H9 (cell line): ENCODE results near the gene POLR2L. TPM values are rescaled to one million over a fixed set of nuclear protein-coding genes. Genes with fewer than 3 reads are reported as not detected.

Experiments used
- DNase-seq: peaks from one replicate; pipeline ENCODE4 v3.0.0-alpha.2; 2017
- H2AFZ ChIP-seq: one replicate; pipeline ENCODE4 v1.6.1; 2013; ENCODE audit warnings: mild to moderate bottlenecking, low read length, control low read depth, moderate library complexity
- H2AK5ac ChIP-seq: 2 replicates; pipeline ENCODE4 v1.6.1; 2013; ENCODE audit warnings: low read length, control low read depth, mixed read lengths; ENCODE audit not compliant: insufficient read length
- H2BK120ac ChIP-seq: one replicate; pipeline ENCODE4 v1.6.1; 2013; ENCODE audit warnings: low read depth, mild to moderate bottlenecking, low read length, control low read depth, inconsistent platforms; ENCODE audit not compliant: poor library complexity, severe bottlenecking
- H2BK12ac ChIP-seq: 2 replicates; pipeline ENCODE4 v1.6.1; 2013; ENCODE audit warnings: low read length, control low read depth, mixed read lengths, low read depth; ENCODE audit not compliant: insufficient read length
- H2BK15ac ChIP-seq: 2 replicates; pipeline ENCODE4 v1.6.1; 2013; ENCODE audit warnings: low read depth, low read length, control low read depth
- H2BK20ac ChIP-seq: one replicate; pipeline ENCODE4 v1.6.1; 2013; ENCODE audit warnings: low read depth, mild to moderate bottlenecking, low read length, control low read depth, inconsistent platforms; ENCODE audit not compliant: poor library complexity, severe bottlenecking
- H2BK5ac ChIP-seq: 2 replicates; pipeline ENCODE4 v1.6.1; 2013; ENCODE audit warnings: low read length, control low read depth, mixed read lengths; ENCODE audit not compliant: insufficient read length
- H3K14ac ChIP-seq: 2 replicates; pipeline ENCODE4 v1.6.1; 2013; ENCODE audit warnings: low read length, control low read depth; ENCODE audit not compliant: insufficient read depth
- H3K18ac ChIP-seq: 2 replicates; pipeline ENCODE4 v1.6.1; 2013; ENCODE audit warnings: low read depth, mild to moderate bottlenecking, mixed read lengths, low read length, control low read depth; ENCODE audit not compliant: insufficient read length
- H3K23ac ChIP-seq: 2 replicates; pipeline ENCODE4 v1.6.1; 2013; ENCODE audit warnings: low read length, control low read depth, mixed read lengths, low read depth; ENCODE audit not compliant: insufficient read length
- H3K23me2 ChIP-seq: 2 replicates; pipeline ENCODE4 v1.6.1; 2013; ENCODE audit warnings: low read depth, mild to moderate bottlenecking, mixed read lengths, low read length, control low read depth; ENCODE audit not compliant: insufficient read length, poor library complexity, severe bottlenecking
- H3K27ac ChIP-seq: 2 replicates; pipeline ENCODE4 v1.5.1; 2013; ENCODE audit warnings: low read length, control low read depth, mixed read lengths, low read depth; ENCODE audit not compliant: insufficient read length
- H3K27me3 ChIP-seq: 2 replicates; pipeline ENCODE4 v1.6.1; 2013; ENCODE audit warnings: low read length, control low read depth, inconsistent platforms; ENCODE audit not compliant: insufficient read depth
- H3K4ac ChIP-seq: 2 replicates; pipeline ENCODE4 v1.6.1; 2013; ENCODE audit warnings: low read depth, mild to moderate bottlenecking, control low read depth, inconsistent platforms, low read length, moderate library complexity
- H3K4me1 ChIP-seq: 2 replicates; pipeline ENCODE4 v1.6.1; 2013; ENCODE audit warnings: low read length, control low read depth, inconsistent platforms; ENCODE audit not compliant: insufficient read depth
- H3K4me2 ChIP-seq: 2 replicates; pipeline ENCODE4 v1.6.1; 2013; ENCODE audit warnings: low read length, control low read depth, mixed read lengths; ENCODE audit not compliant: insufficient read length, insufficient read depth
- H3K56ac ChIP-seq: 2 replicates; pipeline ENCODE4 v1.6.1; 2013; ENCODE audit warnings: low read depth, mild to moderate bottlenecking, mixed read lengths, low read length, control low read depth; ENCODE audit not compliant: insufficient read length
- H3K79me1 ChIP-seq: 2 replicates; pipeline ENCODE4 v1.6.1; 2013; ENCODE audit warnings: low read depth, mild to moderate bottlenecking, moderate library complexity, low read length, control low read depth, inconsistent platforms; ENCODE audit not compliant: insufficient read depth, poor library complexity, severe bottlenecking
- H3K79me2 ChIP-seq: 2 replicates; pipeline ENCODE4 v1.6.1; 2013; ENCODE audit warnings: low read length, control low read depth, inconsistent platforms; ENCODE audit not compliant: insufficient read depth
- H3K9ac ChIP-seq: 2 replicates; pipeline ENCODE4 v1.6.1; 2013; ENCODE audit warnings: low read length, control low read depth, mixed read lengths; ENCODE audit not compliant: insufficient read length; ENCODE audit errors: extremely low read depth
- H3K9me3 ChIP-seq: one replicate; pipeline ENCODE4 v1.6.1; 2013; ENCODE audit warnings: low read depth, low read length, inconsistent platforms; ENCODE audit not compliant: control insufficient read depth
- H3T11ph ChIP-seq: one replicate; pipeline ENCODE4 v1.6.1; 2013; ENCODE audit warnings: mild to moderate bottlenecking, low read length, control low read depth, inconsistent platforms
- H4K20me1 ChIP-seq: one replicate; pipeline ENCODE4 v1.6.1; 2013; ENCODE audit not compliant: control insufficient read depth, insufficient read length, insufficient read depth
- H4K5ac ChIP-seq: 2 replicates; pipeline ENCODE4 v1.6.1; 2013; ENCODE audit warnings: low read depth, mild to moderate bottlenecking, mixed read lengths, low read length, control low read depth; ENCODE audit not compliant: insufficient read length
- H4K8ac ChIP-seq: replicated peaks from 2 replicates; pipeline ENCODE4 v1.6.1; 2013; ENCODE audit warnings: low read length, control low read depth, mixed read lengths, low read depth; ENCODE audit not compliant: insufficient read length
- H4K91ac ChIP-seq: 2 replicates; pipeline ENCODE4 v1.6.1; 2013; ENCODE audit warnings: low read depth, mild to moderate bottlenecking, moderate library complexity, mixed read lengths, low read length, control low read depth; ENCODE audit not compliant: insufficient read length
- H3K27ac Mint-ChIP-seq, 3 experiments: 2 replicates in 2 of 3; 3 replicates in 1 of 3; pipeline ENCODE4 v1.8.0; 2020 to 2021; ENCODE audit warnings: mixed read lengths in 3 of 3, mild to moderate bottlenecking in 1 of 3, moderate library complexity in 1 of 3
- H3K27me3 Mint-ChIP-seq: 2 replicates; pipeline ENCODE4 v1.8.0; 2021; ENCODE audit warnings: low read depth, mild to moderate bottlenecking, moderate library complexity, mixed read lengths
- H3K36me3 Mint-ChIP-seq, 3 experiments: 2 replicates in 2 of 3; 3 replicates in 1 of 3; pipeline ENCODE4 v1.8.0; 2020 to 2021; ENCODE audit warnings: low read depth in 3 of 3, mixed read lengths in 3 of 3; ENCODE audit not compliant: insufficient read depth in 1 of 3
- H3K4me1 Mint-ChIP-seq, 2 experiments: 2 replicates each; pipeline ENCODE4 v1.8.0; 2020; ENCODE audit warnings: mixed read lengths in 2 of 2
- H3K4me3 Mint-ChIP-seq, 2 experiments: 2 replicates in 1 of 2; 3 replicates in 1 of 2; pipeline ENCODE4 v1.8.0; 2020 to 2021; ENCODE audit warnings: mild to moderate bottlenecking in 2 of 2, mixed read lengths in 2 of 2, moderate library complexity in 1 of 2
- H3K9me3 Mint-ChIP-seq, 2 experiments: 2 replicates in 1 of 2; 3 replicates in 1 of 2; pipeline ENCODE4 v1.8.0; 2020; ENCODE audit warnings: mild to moderate bottlenecking in 2 of 2, mixed read lengths in 2 of 2, moderate library complexity in 1 of 2
- WGBS: extraction: QIAGEN DNeasy Blood & Tissue Kit; methylation state at CpG from one replicate; pipeline ENCODE4 v1.1.7; 2013; ENCODE audit warnings: missing lambda C conversion rate, low lambda C conversion rate, mixed read lengths; ENCODE audit not compliant: insufficient read length; ENCODE audit errors: extremely low coverage; 5-methylcytosine and 5-hydroxymethylcytosine counted together
- total RNA-seq: library from RNA; stranded (reverse); gene quantifications from 2 replicates; pipeline ENCODE4 v1.2.1, GENCODE V29; 2021
- TF ChIP-seq, protein P1 (sequence below): fragments of 200-600 bp; sonication (generic); conservative IDR thresholded peaks from 3 replicates; pipeline ENCODE4 v1.8.0; 2021; ENCODE audit warnings: antibody characterized with exemption, mild to moderate bottlenecking

Gene POLR2L
- total RNA-seq, 1 experiment from 2014 or later, result 135 TPM

DNA sequence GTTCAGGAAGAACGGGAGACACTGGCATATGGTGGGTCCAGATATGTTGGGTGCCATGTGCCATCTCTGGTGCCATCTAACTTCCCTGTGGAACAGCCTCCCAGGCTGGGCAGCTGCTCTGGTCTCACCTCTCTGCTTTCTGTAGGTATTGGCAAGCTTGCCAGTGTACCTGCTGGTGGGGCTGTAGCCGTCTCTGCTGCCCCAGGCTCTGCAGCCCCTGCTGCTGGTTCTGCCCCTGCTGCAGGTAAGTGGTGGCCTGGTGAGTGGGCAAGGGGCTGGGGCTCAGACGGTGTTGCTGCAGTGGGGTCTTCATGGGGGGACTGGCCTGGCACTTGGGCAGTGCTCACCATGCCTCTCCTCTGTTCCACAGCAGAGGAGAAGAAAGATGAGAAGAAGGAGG, 29.9 kb downstream of the POLR2L start:
- H3K36me3 Mint-ChIP-seq, result peaks cover 29 to 40% (median 31%) of the 10 kb centered on the region in 3 experiments
- peak overlapping the region; percentile 91 to 96; a peak in 4 of 5 replicates for H3K4me3 Mint-ChIP-seq
- H3K4me2 ChIP-seq, result no peak overlapping the region
- no peak overlapping the region for H4K5ac ChIP-seq
- no peak overlapping the region for H2BK5ac ChIP-seq
- H2AFZ ChIP-seq, result no peak overlapping the region
- no peak overlapping the region for H2BK120ac ChIP-seq
- no peak overlapping the region for H4K8ac ChIP-seq
- TF ChIP-seq, protein P1, sequence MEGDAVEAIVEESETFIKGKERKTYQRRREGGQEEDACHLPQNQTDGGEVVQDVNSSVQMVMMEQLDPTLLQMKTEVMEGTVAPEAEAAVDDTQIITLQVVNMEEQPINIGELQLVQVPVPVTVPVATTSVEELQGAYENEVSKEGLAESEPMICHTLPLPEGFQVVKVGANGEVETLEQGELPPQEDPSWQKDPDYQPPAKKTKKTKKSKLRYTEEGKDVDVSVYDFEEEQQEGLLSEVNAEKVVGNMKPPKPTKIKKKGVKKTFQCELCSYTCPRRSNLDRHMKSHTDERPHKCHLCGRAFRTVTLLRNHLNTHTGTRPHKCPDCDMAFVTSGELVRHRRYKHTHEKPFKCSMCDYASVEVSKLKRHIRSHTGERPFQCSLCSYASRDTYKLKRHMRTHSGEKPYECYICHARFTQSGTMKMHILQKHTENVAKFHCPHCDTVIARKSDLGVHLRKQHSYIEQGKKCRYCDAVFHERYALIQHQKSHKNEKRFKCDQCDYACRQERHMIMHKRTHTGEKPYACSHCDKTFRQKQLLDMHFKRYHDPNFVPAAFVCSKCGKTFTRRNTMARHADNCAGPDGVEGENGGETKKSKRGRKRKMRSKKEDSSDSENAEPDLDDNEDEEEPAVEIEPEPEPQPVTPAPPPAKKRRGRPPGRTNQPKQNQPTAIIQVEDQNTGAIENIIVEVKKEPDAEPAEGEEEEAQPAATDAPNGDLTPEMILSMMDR, result no peak
- H3K79me1 ChIP-seq, result peaks cover 9% of the 10 kb centered on the region
- no peak overlapping the region for H3K27ac ChIP-seq
- H3K4me1 ChIP-seq, result no peaks in the 10 kb centered on the region
- no peak overlapping the region for H3T11ph ChIP-seq
- H3K18ac ChIP-seq, result no peak overlapping the region
- H3K9me3 Mint-ChIP-seq, result no peaks in the 10 kb centered on the region
- peak overlapping the region in 1 of 3 experiments; percentile 84; a peak in 2 of 7 replicates for H3K27ac Mint-ChIP-seq
- no peak overlapping the region for H3K14ac ChIP-seq
- H3K23me2 ChIP-seq, result peaks cover 12% of the 10 kb centered on the region
- H3K23ac ChIP-seq, result no peak overlapping the region
- H3K9ac ChIP-seq, result no peak overlapping the region
- H2BK20ac ChIP-seq, result no peak overlapping the region
- H3K79me2 ChIP-seq, result peaks cover 10% of the 10 kb centered on the region; the same call in 1 of the 2 replicates
- no peaks in the 10 kb centered on the region for H4K20me1 ChIP-seq
- H3K9me3 ChIP-seq, result no peaks in the 10 kb centered on the region
- no peak overlapping the region for H2AK5ac ChIP-seq
- H4K91ac ChIP-seq, result no peak overlapping the region
- H3K56ac ChIP-seq, result no peak overlapping the region
- H3K4ac ChIP-seq, result no peak overlapping the region
- no peak overlapping the region for H2BK15ac ChIP-seq
- DNase-seq, result no peak
- no peak overlapping the region for H2BK12ac ChIP-seq
- H3K27me3 ChIP-seq, result no peaks in the 10 kb centered on the region
- peaks cover 15 to 32% of the 10 kb centered on the region in 2 experiments for H3K4me1 Mint-ChIP-seq
- WGBS, result no CpG with 5 or more reads among the region's 3 CpGs
- no peaks in the 10 kb centered on the region; the same call in 1 of the 2 replicates for H3K27me3 Mint-ChIP-seq
